ENCODE results near the gene S1PR3.

S1PR3 gene

GRCh38 chr9:89009546-89009840 is 18.2 kb downstream of the S1PR3 start:
- DNase-seq (ENCODE audit: low read depth): no peak

GRCh38 chr9:89010056-89010455 is 18.8 kb downstream of the S1PR3 start:
- DNase-seq (ENCODE audit: low read depth): peak; percentile 88

- no peak for DNase-seq (ENCODE audit: low read depth)
These were observed 19.4 kb downstream of the S1PR3 start for GRCh38 chr9:89010526-89011111.

- no peak for DNase-seq (ENCODE audit: low read depth)
These were observed 20.4 kb downstream of the S1PR3 start for GRCh38 chr9:89011683-89012082.

GRCh38 chr9:89012294-89013042 is 21.2 kb downstream of the S1PR3 start:
- DNase-seq (ENCODE audit: low read depth): no peak

- no peak for DNase-seq (ENCODE audit: low read depth)
These were observed 22.4 kb downstream of the S1PR3 start for GRCh38 chr9:89013660-89014059.

- no peak for DNase-seq (ENCODE audit: low read depth)
These were observed 22.9 kb downstream of the S1PR3 start for GRCh38 chr9:89014153-89014552.

GRCh38 chr9:89015336-89015735 is 24.1 kb downstream of the S1PR3 start:
- DNase-seq (ENCODE audit: low read depth): no peak

- DNase-seq (ENCODE audit: low read depth): no peak
These were observed 29.5 kb downstream of the S1PR3 start for GRCh38 chr9:89020754-89021153.

- DNase-seq (ENCODE audit: low read depth): peak; percentile 85
These were observed 30.0 kb downstream of the S1PR3 start for GRCh38 chr9:89021154-89021803.

GRCh38 chr9:89022001-89022759 is 30.9 kb downstream of the S1PR3 start:
- peak; percentile 89 for DNase-seq (ENCODE audit: low read depth)

GRCh38 chr9:89022902-89023301 is 31.6 kb downstream of the S1PR3 start:
- DNase-seq (ENCODE audit: low read depth): peak; percentile 86

- DNase-seq (ENCODE audit: low read depth): no peak
These were observed 32.5 kb downstream of the S1PR3 start for GRCh38 chr9:89023740-89024139.

- DNase-seq (ENCODE audit: low read depth): no peak
These were observed 33.5 kb downstream of the S1PR3 start for GRCh38 chr9:89024727-89025126.

GRCh38 chr9:89025553-89025952 is 34.3 kb downstream of the S1PR3 start:
- DNase-seq (ENCODE audit: low read depth): no peak

GRCh38 chr9:89026876-89027275 is 35.6 kb downstream of the S1PR3 start:
- DNase-seq (ENCODE audit: low read depth): no peak

GRCh38 chr9:89029788-89030187 is 38.5 kb downstream of the S1PR3 start:
- DNase-seq (ENCODE audit: low read depth): no peak

- no peak for DNase-seq (ENCODE audit: low read depth)
These were observed 40.9 kb downstream of the S1PR3 start for GRCh38 chr9:89032173-89032572.

GRCh38 chr9:89032661-89033060 is 41.4 kb downstream of the S1PR3 start:
- no peak for DNase-seq (ENCODE audit: low read depth)

- DNase-seq (ENCODE audit: low read depth): peak; percentile 14
These were observed 45.1 kb downstream of the S1PR3 start for GRCh38 chr9:89036383-89036782.

- DNase-seq (ENCODE audit: low read depth): no peak
These were observed 45.6 kb downstream of the S1PR3 start for GRCh38 chr9:89036891-89037290.

- no peak for DNase-seq (ENCODE audit: low read depth)
These were observed 46.1 kb downstream of the S1PR3 start for GRCh38 chr9:89037346-89037745.

- no peak for DNase-seq (ENCODE audit: low read depth)
These were observed 46.6 kb downstream of the S1PR3 start for GRCh38 chr9:89037891-89038290.
